MCF 10A (cell line): ENCODE results near the gene PEX14. TPM values are rescaled to one million over a fixed set of nuclear protein-coding genes. Genes with fewer than 3 reads are reported as not detected.

ENCODE experiments used
- BruUV-seq: library from RNA; stranded (reverse); fragments of 400-500 nt; replicated peaks from 2 replicates; lab custom pipeline; 2021; lab: Mats Ljungman, UMichigan
- CTCF ChIA-PET: fragments of 300-600 bp; sonication (Branson Sonifier 250); formaldehyde crosslinking; extraction: SDS; loops from one replicate; lab custom pipeline; 2021; ENCODE audit warnings: antibody characterized with exemption, inconsistent platforms; lab: Yijun Ruan, JAX
- POLR2A ChIA-PET: fragments of 300-600, 350-650 bp; sonication (Branson Sonifier 250); formaldehyde crosslinking; extraction: SDS; loops from one replicate; lab custom pipeline; 2020; ENCODE audit warnings: antibody characterized with exemption, inconsistent platforms; lab: Yijun Ruan, JAX
- DNase-seq: peaks from one replicate; pipeline ENCODE4 v3.0.0-alpha.2; 2018; ENCODE audit not compliant: unreplicated experiment
- H3K27ac Mint-ChIP-seq: one replicate; pipeline ENCODE4 v1.8.0; 2022; ENCODE audit warnings: mild to moderate bottlenecking, low read depth, mixed read lengths; ENCODE audit not compliant: unreplicated experiment
- H3K27me3 Mint-ChIP-seq: one replicate; pipeline ENCODE4 v1.8.0; 2022; ENCODE audit warnings: mixed read lengths; ENCODE audit not compliant: insufficient read depth, unreplicated experiment
- H3K36me3 Mint-ChIP-seq: one replicate; pipeline ENCODE4 v1.8.0; 2022; ENCODE audit warnings: mild to moderate bottlenecking, moderate library complexity, mixed read lengths; ENCODE audit not compliant: insufficient read depth, unreplicated experiment
- H3K4me1 Mint-ChIP-seq: one replicate; pipeline ENCODE4 v1.8.0; 2022; ENCODE audit warnings: mixed read lengths; ENCODE audit not compliant: insufficient read depth, unreplicated experiment
- H3K4me3 Mint-ChIP-seq: one replicate; pipeline ENCODE4 v1.8.0; 2022; ENCODE audit warnings: mild to moderate bottlenecking, moderate library complexity, mixed read lengths; ENCODE audit not compliant: unreplicated experiment
- H3K9me3 Mint-ChIP-seq: one replicate; pipeline ENCODE4 v1.8.0; 2022; ENCODE audit warnings: mixed read lengths; ENCODE audit not compliant: unreplicated experiment
- intact Hi-C: fragments of 100-400 bp; cut with micrococcal nuclease; formaldehyde crosslinking; loops from 2 replicates; pipeline ENCODE4 v1.14.1; 2022
- total RNA-seq: library from RNA; stranded (reverse); gene quantifications from 2 replicates; pipeline ENCODE4 v1.2.3, GENCODE V29; 2022
- TF ChIP-seq, protein P1 (sequence below): fragments of 200-600 bp; IDR thresholded peaks from one replicate; pipeline ENCODE4 v1.8.0; 2022; ENCODE audit warnings: antibody characterized with exemption, mild to moderate bottlenecking; ENCODE audit not compliant: unreplicated experiment

The PEX14 gene
- total RNA-seq, 1 experiment from 2014 or later = 22.2 TPM

DNA sequence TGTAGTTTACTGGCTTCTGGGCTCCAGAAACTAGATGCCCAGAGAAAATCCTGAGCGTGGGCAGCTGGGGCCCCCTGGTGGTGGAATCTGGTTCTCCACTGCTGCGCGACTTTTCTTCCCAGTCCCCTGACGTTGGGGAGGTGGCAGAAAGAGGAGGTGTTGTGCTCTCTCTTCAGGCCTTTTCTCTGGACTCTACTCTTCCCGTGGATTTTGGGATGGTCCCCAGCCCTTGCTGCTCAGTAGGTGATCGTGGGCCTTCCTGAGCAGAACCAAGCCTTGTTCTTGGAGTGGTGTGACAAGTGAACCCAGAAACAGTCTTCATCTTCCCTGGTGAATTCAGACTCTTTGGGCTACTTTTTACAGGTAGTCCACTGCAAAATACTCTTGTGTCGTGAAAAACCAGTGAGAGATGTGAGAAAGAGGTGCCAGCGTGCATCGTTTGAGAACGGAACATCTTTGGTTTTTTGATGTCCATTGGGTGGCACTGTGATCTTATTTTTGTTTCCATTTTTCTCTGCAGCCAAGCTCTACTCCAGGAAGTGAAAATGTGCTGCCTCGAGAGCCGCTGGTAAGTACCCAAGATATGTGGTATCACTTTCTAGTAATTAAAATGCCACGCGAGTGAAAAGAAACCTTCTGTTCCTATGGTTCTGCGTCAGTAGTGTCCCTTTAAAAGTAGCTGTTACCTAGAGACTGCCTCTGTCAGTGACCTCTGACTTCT lies 20.2 kb downstream of the PEX14 start:
- no peaks in the 10 kb centered on the region for H3K27me3 Mint-ChIP-seq
- H3K4me1 Mint-ChIP-seq = peaks cover 26% of the 10 kb centered on the region
- no peaks in the 10 kb centered on the region for H3K9me3 Mint-ChIP-seq
- intact Hi-C loops = loop anchor here (2.0 kb wide), 1 partner anchor 118 kb away; no protein-coding TSS in a partner anchor
- TF ChIP-seq, protein P1, sequence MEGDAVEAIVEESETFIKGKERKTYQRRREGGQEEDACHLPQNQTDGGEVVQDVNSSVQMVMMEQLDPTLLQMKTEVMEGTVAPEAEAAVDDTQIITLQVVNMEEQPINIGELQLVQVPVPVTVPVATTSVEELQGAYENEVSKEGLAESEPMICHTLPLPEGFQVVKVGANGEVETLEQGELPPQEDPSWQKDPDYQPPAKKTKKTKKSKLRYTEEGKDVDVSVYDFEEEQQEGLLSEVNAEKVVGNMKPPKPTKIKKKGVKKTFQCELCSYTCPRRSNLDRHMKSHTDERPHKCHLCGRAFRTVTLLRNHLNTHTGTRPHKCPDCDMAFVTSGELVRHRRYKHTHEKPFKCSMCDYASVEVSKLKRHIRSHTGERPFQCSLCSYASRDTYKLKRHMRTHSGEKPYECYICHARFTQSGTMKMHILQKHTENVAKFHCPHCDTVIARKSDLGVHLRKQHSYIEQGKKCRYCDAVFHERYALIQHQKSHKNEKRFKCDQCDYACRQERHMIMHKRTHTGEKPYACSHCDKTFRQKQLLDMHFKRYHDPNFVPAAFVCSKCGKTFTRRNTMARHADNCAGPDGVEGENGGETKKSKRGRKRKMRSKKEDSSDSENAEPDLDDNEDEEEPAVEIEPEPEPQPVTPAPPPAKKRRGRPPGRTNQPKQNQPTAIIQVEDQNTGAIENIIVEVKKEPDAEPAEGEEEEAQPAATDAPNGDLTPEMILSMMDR = peak; percentile 83
- no TSS peak for BruUV-seq
- peak; percentile 76 for DNase-seq
- CTCF ChIA-PET = interaction anchor here (0.6 to 6.3 kb wide), 41 partner anchors 9 to 527 kb away, joined by 3 to 119 read pairs (median 4); partner anchors contain the start of genes CENPS, DFFA, PEX14 and PGD
- POLR2A ChIA-PET = interaction anchor here (0.6 to 6.4 kb wide), 27 partner anchors 8 to 932 kb away, joined by 3 to 73 read pairs (median 5); partner anchors contain the start of genes CENPS, DFFA, PEX14 and SRM
- H3K27ac Mint-ChIP-seq = peak overlapping the region; percentile 80
- peak overlapping the region; percentile 58 for H3K4me3 Mint-ChIP-seq
- H3K36me3 Mint-ChIP-seq = peaks cover 17% of the 10 kb centered on the region

DNA sequence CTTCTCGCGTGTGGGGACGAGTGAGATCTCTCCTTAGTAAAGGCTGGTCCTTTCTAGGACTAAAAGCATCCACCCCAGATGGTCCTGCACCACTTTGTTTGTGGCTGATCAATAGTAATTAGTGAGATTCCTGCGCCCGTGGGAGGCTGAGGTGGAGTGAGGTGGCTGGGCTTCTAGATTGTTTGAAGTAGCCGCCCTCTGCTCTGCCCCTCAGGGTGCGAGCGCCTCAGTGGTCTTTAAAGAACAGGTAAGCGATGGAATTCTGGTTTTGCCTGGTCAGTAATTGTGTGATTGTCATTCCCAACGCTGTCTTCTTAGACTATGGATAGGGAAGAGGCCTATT lies 20.7 kb downstream of the PEX14 start:
- Mint-ChIP-seq H3K27me3 (no peaks in the 10 kb centered on the region), H3K9me3 (no peaks in the 10 kb centered on the region), H3K27ac (peak overlapping the region; percentile 69), H3K4me3 (peak overlapping the region; percentile 58), H3K36me3 (peaks cover 14% of the 10 kb centered on the region), H3K4me1 (peaks cover 25% of the 10 kb centered on the region)
- ChIA-PET POLR2A (interaction anchor here (0.5 to 6.4 kb wide), 29 partner anchors 8 to 933 kb away, joined by 3 to 73 read pairs (median 5); partner anchors contain the start of genes CENPS, DFFA, PEX14 and SRM), CTCF (interaction anchor here (0.6 to 6.3 kb wide), 26 partner anchors 8 to 527 kb away, joined by 3 to 119 read pairs (median 6); partner anchors contain the start of genes CENPS, PEX14 and PGD)
- no peak for DNase-seq
- intact Hi-C loops = loop anchor here (2.0 kb wide), 1 partner anchor 119 kb away; no protein-coding TSS in a partner anchor
- TF ChIP-seq, protein P1 = no peak
- TSS peak; percentile 48 for BruUV-seq

DNA sequence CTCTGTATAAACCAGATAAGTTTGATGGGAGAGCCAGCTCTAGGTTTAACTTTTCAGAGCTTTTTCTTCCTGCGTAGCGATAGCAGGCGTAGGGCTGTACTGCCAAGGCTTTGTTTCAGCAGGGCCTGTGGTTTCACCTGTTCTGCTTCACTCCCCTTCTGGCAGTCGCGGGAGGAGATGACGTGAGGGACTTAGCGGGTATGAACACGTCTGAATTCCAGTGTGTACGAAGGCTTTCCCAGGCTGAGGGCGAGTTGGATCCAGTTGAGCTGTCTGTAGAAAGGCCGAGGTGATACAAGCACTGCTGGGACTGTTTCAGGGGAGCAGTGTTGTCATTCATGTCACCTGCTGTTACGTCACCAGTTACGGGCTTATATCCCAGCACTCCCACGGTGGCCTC lies 21.2 kb downstream of the PEX14 start:
- peak; percentile 97 for DNase-seq
- intact Hi-C loops = loop anchor here (2.0 kb wide), 1 partner anchor 119 kb away; no protein-coding TSS in a partner anchor
- ChIA-PET CTCF (interaction anchor here (1.0 to 6.3 kb wide), 15 partner anchors 8 to 415 kb away, joined by 3 to 119 read pairs (median 8); partner anchors contain the start of genes CENPS, PEX14 and PGD), POLR2A (interaction anchor here (0.5 to 6.4 kb wide), 26 partner anchors 10 to 908 kb away, joined by 3 to 73 read pairs (median 4); partner anchors contain the start of genes CENPS, DFFA, SRM and TARDBP)
- Mint-ChIP-seq H3K4me3 (peak overlapping the region; percentile 58), H3K9me3 (no peaks in the 10 kb centered on the region), H3K27me3 (no peaks in the 10 kb centered on the region), H3K4me1 (peaks cover 25% of the 10 kb centered on the region), H3K36me3 (peaks cover 14% of the 10 kb centered on the region), H3K27ac (peak overlapping the region; percentile 69)
- TF ChIP-seq, protein P1 = no peak
- BruUV-seq = no TSS peak

DNA sequence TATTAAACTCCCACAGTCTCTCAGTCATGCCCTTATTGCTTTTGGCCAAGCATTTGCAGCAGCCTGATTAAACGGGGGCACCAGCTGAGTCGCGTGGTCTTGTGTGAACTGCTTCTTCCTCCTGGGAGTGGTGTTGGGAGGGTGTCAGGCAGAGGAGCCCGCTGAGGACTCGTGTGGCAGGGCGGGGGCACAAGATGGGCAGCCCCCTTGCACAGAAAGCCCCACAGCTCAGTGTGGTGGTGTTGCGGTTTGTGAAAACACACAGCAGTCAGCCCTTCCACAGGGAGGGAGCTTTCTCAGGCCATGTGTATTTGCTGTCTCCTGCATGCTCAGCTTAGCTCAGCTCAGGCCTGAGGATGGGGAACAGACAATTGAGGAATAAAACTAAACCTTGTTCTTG lies 22.4 kb downstream of the PEX14 start:
- intact Hi-C loops = no loop called here
- no peaks in the 10 kb centered on the region for H3K9me3 Mint-ChIP-seq
- peaks cover 25% of the 10 kb centered on the region for H3K4me1 Mint-ChIP-seq
- no peak overlapping the region for H3K4me3 Mint-ChIP-seq
- ChIA-PET POLR2A (interaction anchor here (0.8 to 6.4 kb wide), 9 partner anchors 10 to 147 kb away, joined by 3 to 73 read pairs (median 13); partner anchors contain the start of gene CENPS), CTCF (interaction anchor here (0.7 to 6.3 kb wide), 3 partner anchors 11 to 786 kb away, joined by 3 to 119 read pairs (median 63); partner anchors contain the start of gene CENPS)
- DNase-seq = no peak
- no TSS peak for BruUV-seq
- TF ChIP-seq, protein P1 = no peak
- H3K27ac Mint-ChIP-seq = peak overlapping the region; percentile 69
- no peaks in the 10 kb centered on the region for H3K27me3 Mint-ChIP-seq
- H3K36me3 Mint-ChIP-seq = peaks cover 14% of the 10 kb centered on the region
